HG02763 (cell line): ENCODE data around the gene OTOGL.
"Not testable (repeated sequence)": the region's sequence is repeated elsewhere in the genome, so short reads cannot be mapped to it uniquely, and the experiment has no call there.

Experiments used
- ATAC-seq: cut with Tn5 transposase; IDR thresholded peaks from one replicate; pipeline ENCODE4 v1.9.1; 2021; ENCODE audit warnings: mild to moderate bottlenecking, moderate library complexity; ENCODE audit not compliant: unreplicated experiment

The OTOGL gene

GRCh38 chr12:80213871-80214270, 114.5 kb downstream of the OTOGL start:
- ATAC-seq, result no peak

GRCh38 chr12:80217011-80217535, 117.7 kb downstream of the OTOGL start:
- no peak for ATAC-seq

GRCh38 chr12:80218925-80219324, 119.6 kb downstream of the OTOGL start:
- not testable (repeated sequence) for ATAC-seq

GRCh38 chr12:80219345-80219744, 120.0 kb downstream of the OTOGL start:
- no peak for ATAC-seq

- ATAC-seq, result no peak
Measured at GRCh38 chr12:80222261-80222660, 122.9 kb downstream of the OTOGL start.

- no peak for ATAC-seq
Measured at GRCh38 chr12:80226576-80226975, 127.2 kb downstream of the OTOGL start.

GRCh38 chr12:80227904-80228303, 128.6 kb downstream of the OTOGL start:
- ATAC-seq, result not testable (repeated sequence)

- ATAC-seq, result no peak
Measured at GRCh38 chr12:80230068-80230467, 130.7 kb downstream of the OTOGL start.

- no peak for ATAC-seq
Measured at GRCh38 chr12:80232837-80233236, 133.5 kb downstream of the OTOGL start.

GRCh38 chr12:80233926-80234325, 134.6 kb downstream of the OTOGL start:
- ATAC-seq, result no peak

- no peak for ATAC-seq
Measured at GRCh38 chr12:80234667-80235066, 135.3 kb downstream of the OTOGL start.

GRCh38 chr12:80235944-80236343, 136.6 kb downstream of the OTOGL start:
- ATAC-seq, result no peak

GRCh38 chr12:80239867-80240266, 140.5 kb downstream of the OTOGL start:
- no peak for ATAC-seq

- ATAC-seq, result no peak
Measured at GRCh38 chr12:80241576-80242273, 142.4 kb downstream of the OTOGL start.

GRCh38 chr12:80242321-80242720, 143.0 kb downstream of the OTOGL start:
- no peak for ATAC-seq

- ATAC-seq, result not testable (repeated sequence)
Measured at GRCh38 chr12:80249581-80249980, 150.2 kb downstream of the OTOGL start.

GRCh38 chr12:80257920-80258319, 158.6 kb downstream of the OTOGL start:
- ATAC-seq, result no peak

GRCh38 chr12:80260269-80260668, 160.9 kb downstream of the OTOGL start:
- no peak for ATAC-seq

GRCh38 chr12:80261403-80261802, 162.1 kb downstream of the OTOGL start:
- ATAC-seq, result no peak

- no peak for ATAC-seq
Measured at GRCh38 chr12:80262346-80262745, 163.0 kb downstream of the OTOGL start.

- no peak for ATAC-seq
Measured at GRCh38 chr12:80262771-80263170, 163.4 kb downstream of the OTOGL start.

GRCh38 chr12:80264386-80264785, 165.0 kb downstream of the OTOGL start:
- ATAC-seq, result no peak

GRCh38 chr12:80264891-80265290, 165.6 kb downstream of the OTOGL start:
- no peak for ATAC-seq
